Testis (tissue), 3 donors: ENCODE results near the gene TUBA1C. TPM values are rescaled to one million over a fixed set of nuclear protein-coding genes. Genes with fewer than 3 reads are reported as not detected.
A peak's percentile ranks its signal among the peaks of the same experiment; 100 is the strongest.
"Not testable (repeated sequence)": the region's sequence is repeated elsewhere in the genome, so short reads cannot be mapped to it uniquely, and the experiment has no call there.

ENCODE experiments used
- DNase-seq: peaks from one replicate; pipeline ENCODE4 v3.0.0-alpha.2; 2019
- H3K27ac ChIP-seq, 2 donors: fragments of 200-600 bp; sonication (generic); one replicate each; pipeline ENCODE4 v1.5.1; 2019
- H3K27me3 ChIP-seq: fragments of 200-600 bp; sonication (generic); one replicate; pipeline ENCODE4 v1.5.1; 2019
- H3K36me3 ChIP-seq: fragments of 200-600 bp; sonication (generic); one replicate; pipeline ENCODE4 v1.5.1; 2017; ENCODE audit warnings: low read depth; ENCODE audit errors: missing control alignments
- H3K4me1 ChIP-seq: fragments of 200-600 bp; sonication (generic); one replicate; pipeline ENCODE4 v1.5.1; 2019
- H3K4me3 ChIP-seq, 2 donors: fragments of 200-600 bp; sonication (generic); one replicate each; pipeline ENCODE4 v1.5.1; 2017 to 2019
- H3K9me3 ChIP-seq: fragments of 200-600 bp; sonication (generic); one replicate; pipeline ENCODE4 v1.5.1; 2017
- POLR2A ChIP-seq: fragments of 450-650 bp; IDR thresholded peaks from one replicate; pipeline ENCODE4 v1.6.1; 2017; ENCODE audit warnings: antibody characterized with exemption, mild to moderate bottlenecking, moderate library complexity
- WGBS, 2 donors: methylation state at CpG; one replicate each; pipeline ENCODE4 v1.1.5; 2018; 5-methylcytosine and 5-hydroxymethylcytosine counted together
- intact Hi-C: fragments of 100-400 bp; cut with DNase I; formaldehyde crosslinking; loops from one replicate; pipeline ENCODE4 v1.15.1; 2023; ENCODE audit warnings: low total_unique reads
- polyA plus RNA-seq: library from polyadenylated mRNA; stranded (reverse); fragments of 350-450 nt; fragmentation: Illumina TruSeq; extraction: RNeasy Lipid Tissue Mini Kit (QIAGEN cat#74804); gene quantifications from one replicate; pipeline ENCODE4 v1.2.3, GENCODE V29; 2014; ENCODE audit warnings: low read depth, low replicate concordance; ENCODE audit not compliant: insufficient read depth
- total RNA-seq, 2 donors: library from RNA; depleted of rRNA; stranded (reverse); fragments of >200 nt; gene quantifications; one replicate each; pipeline ENCODE4 v1.2.3, GENCODE V29; 2016
- TF ChIP-seq, protein P1 (sequence below), 3 experiments: fragments of 450-650 bp in 2 of 3; fragments of 200-600 bp in 1 of 3; sonication (generic) in 1 of 3; IDR thresholded peaks; one replicate each; pipeline ENCODE4 v1.5.1; 2016 to 2019; ENCODE audit warnings: antibody characterized with exemption in 3 of 3, mild to moderate bottlenecking in 2 of 3, moderate library complexity in 1 of 3

TUBA1C gene
- total and polyA plus RNA-seq, 3 donors from 2014 or later, result 72.5 to 128 (median 78.2) TPM

DNA sequence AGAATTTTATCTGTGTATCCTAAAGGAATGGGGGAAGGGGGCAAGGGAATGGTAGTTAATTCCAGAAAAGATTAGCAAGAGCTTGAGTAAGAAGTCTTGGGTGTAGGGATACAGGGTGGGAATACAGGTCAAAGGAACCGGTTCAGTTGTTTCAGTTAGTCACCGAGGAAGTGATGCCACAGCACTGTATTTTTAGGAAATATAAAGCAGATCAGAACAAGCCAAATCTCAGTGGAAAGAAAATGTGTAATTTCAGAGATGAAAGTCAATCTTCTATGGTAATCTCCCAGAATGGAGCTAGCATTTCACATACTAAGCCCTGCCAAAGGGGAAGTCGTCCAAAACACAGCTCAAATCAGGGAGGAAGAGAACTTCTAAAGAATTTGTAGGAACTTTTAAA lies 4.7 kb upstream of the TUBA1C start:
- Histone ChIP-seq H3K4me1 (peaks cover 42% of the 10 kb centered on the region), H3K27me3 (no peaks in the 10 kb centered on the region), H3K9me3 (no peaks in the 10 kb centered on the region), H3K36me3 (no peaks in the 10 kb centered on the region), H3K27ac (peak overlapping the region; percentile 52 to 68), H3K4me3 (no peak overlapping the region)
- TF ChIP-seq, protein P1, sequence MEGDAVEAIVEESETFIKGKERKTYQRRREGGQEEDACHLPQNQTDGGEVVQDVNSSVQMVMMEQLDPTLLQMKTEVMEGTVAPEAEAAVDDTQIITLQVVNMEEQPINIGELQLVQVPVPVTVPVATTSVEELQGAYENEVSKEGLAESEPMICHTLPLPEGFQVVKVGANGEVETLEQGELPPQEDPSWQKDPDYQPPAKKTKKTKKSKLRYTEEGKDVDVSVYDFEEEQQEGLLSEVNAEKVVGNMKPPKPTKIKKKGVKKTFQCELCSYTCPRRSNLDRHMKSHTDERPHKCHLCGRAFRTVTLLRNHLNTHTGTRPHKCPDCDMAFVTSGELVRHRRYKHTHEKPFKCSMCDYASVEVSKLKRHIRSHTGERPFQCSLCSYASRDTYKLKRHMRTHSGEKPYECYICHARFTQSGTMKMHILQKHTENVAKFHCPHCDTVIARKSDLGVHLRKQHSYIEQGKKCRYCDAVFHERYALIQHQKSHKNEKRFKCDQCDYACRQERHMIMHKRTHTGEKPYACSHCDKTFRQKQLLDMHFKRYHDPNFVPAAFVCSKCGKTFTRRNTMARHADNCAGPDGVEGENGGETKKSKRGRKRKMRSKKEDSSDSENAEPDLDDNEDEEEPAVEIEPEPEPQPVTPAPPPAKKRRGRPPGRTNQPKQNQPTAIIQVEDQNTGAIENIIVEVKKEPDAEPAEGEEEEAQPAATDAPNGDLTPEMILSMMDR (IDR thresholded peaks at IDR 0.05), result no peak
- TF ChIP-seq POLR2A, result no peak
- no peak for DNase-seq
- intact Hi-C loops, result no loop called here
- 36 to 41% methylated on average over 3 of the region's 3 CpGs for WGBS, 2 donors

DNA sequence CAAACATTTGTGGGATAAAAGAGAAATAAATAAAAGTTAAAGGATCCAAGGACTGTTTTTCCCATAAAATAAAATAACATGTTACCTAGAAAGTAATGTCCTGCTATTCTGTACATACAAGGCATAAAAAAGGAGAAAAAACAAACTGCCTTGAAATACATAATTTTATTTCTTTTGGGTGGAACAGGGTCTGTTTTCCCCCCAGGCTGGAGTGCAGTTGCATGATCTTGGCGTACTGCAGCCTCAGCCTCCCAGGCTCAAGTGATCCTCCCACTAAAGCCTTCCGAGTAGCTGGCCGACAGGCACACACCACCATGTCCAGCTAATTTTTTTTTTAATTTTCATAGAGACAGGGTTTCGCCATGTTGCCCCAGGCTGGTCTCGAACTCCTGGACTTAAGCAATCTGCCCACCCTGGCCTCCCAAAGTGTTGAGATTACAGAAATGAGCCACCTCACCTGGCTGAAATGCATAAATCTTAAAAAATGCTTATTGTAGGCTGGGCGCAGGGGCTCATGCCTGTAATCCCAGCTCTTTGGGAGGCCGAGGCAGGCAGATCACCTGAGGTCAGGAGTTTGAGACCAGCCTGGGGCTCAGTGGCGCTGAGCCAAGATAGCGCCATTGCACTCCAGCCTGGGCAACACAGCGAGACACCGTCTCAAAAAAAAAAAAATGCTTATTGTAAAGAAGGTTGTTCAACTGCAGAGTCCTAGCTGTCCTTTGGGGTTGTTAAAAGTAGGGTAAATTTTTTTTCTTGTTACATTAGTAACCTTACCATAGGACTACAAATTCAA lies 4.1 kb upstream of the TUBA1C start:
- Histone ChIP-seq H3K4me1 (peaks cover 42% of the 10 kb centered on the region), H3K27ac (peak overlapping the region; percentile 52 to 68), H3K9me3 (no peaks in the 10 kb centered on the region), H3K4me3 (no peak overlapping the region), H3K27me3 (no peaks in the 10 kb centered on the region), H3K36me3 (no peaks in the 10 kb centered on the region)
- DNase-seq, result peak; percentile 32
- TF ChIP-seq POLR2A, result no peak
- TF ChIP-seq, protein P1 (IDR thresholded peaks at IDR 0.05), result no peak
- intact Hi-C loops, result no loop called here
- 69 to 76% methylated on average over 11 of the region's 11 CpGs for WGBS, 2 donors

DNA sequence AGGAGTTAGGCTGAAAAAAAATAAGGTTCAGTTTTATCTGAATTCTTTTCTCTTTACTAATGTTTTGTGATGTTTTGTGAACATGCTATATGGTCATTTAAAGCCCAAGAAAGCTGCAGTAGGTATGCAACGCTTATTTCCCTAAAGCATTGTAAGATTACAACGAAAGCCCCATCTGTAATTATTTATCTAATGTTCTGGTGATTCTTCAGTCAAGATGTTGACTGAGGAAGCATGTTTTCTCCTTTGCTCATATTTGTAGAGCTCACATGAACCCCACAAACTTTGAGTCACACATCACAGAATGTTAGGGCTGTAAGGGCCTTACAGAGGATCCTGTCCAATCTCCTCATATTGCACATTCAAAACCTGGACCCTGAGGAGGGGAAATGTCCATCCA lies 3.2 kb upstream of the TUBA1C start:
- intact Hi-C loops, result no loop called here
- Histone ChIP-seq H3K36me3 (no peaks in the 10 kb centered on the region), H3K4me3 (no peak overlapping the region), H3K9me3 (no peaks in the 10 kb centered on the region), H3K27ac (peak overlapping the region in 1 of 2 donors; percentile 68), H3K4me1 (peaks cover 37% of the 10 kb centered on the region), H3K27me3 (no peaks in the 10 kb centered on the region)
- 79 to 86% methylated on average over 2 of the region's 2 CpGs for WGBS, 2 donors
- DNase-seq, result no peak
- TF ChIP-seq, protein P1 (IDR thresholded peaks at IDR 0.05), result no peak
- TF ChIP-seq POLR2A, result no peak

DNA sequence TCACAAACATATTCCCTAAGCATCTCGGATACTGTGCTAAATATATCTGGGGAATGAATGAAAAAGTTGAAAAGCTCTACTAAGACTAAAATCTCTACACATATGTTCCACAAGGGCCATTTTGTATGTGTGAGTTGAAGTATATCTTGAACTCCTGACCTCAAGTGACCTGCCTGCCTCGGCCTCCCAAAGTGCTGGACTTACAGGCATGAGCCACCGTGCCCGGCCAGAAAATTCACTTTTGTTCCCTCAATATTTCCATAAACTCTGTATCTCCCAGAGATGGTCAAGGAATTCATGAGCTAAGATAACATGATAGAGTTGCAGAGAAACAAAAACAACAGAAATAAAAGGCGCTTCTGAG lies 1.5 kb upstream of the TUBA1C start:
- Histone ChIP-seq H3K27ac (peak overlapping the region; percentile 61 to 94), H3K4me1 (peaks cover 28% of the 10 kb centered on the region), H3K27me3 (no peaks in the 10 kb centered on the region), H3K36me3 (no peaks in the 10 kb centered on the region), H3K9me3 (no peaks in the 10 kb centered on the region), H3K4me3 (no peak overlapping the region)
- 31 to 44% methylated on average over 5 of the region's 5 CpGs for WGBS, 2 donors
- no peak for DNase-seq
- intact Hi-C loops, result no loop called here
- TF ChIP-seq POLR2A, result no peak
- TF ChIP-seq, protein P1 (IDR thresholded peaks at IDR 0.05), result no peak

DNA sequence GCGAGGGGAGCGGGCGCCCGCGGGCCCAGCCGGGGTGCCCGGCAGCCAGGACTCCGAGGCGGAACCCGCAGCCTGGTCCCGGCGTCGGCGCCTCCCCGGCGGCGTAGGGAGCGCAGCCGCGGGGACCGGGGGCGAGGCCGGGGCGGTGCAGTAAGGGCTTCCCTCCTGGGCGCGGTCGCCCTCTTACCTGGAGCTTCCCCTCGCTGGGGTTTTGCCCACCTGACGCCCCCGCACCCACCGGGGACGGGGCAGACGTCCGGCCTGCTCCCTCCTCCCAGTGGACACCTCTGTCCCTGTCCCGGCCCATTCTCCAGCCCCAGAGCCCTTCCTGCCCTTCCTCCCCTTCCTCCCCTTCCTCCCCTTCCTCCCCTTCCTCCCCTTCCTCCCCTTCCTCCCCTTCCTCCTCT lies 413 bp upstream of the TUBA1C start:
- peak overlapping the region; percentile 79 to 81 for H3K4me3 ChIP-seq
- H3K27me3 ChIP-seq, result no peaks in the 10 kb centered on the region
- TF ChIP-seq POLR2A, result peak; percentile 35
- TF ChIP-seq, protein P1 (IDR thresholded peaks at IDR 0.05), result peak in 1 of 3 experiments; percentile 22
- H3K36me3 ChIP-seq, result no peaks in the 10 kb centered on the region
- peak overlapping the region; percentile 61 to 94 for H3K27ac ChIP-seq
- WGBS, 2 donors, result 0% methylated on average over 26 to 33 of the region's 35 CpGs
- H3K4me1 ChIP-seq, result peaks cover 23% of the 10 kb centered on the region
- DNase-seq, result no peak
- no peaks in the 10 kb centered on the region for H3K9me3 ChIP-seq
- intact Hi-C loops, result no loop called here

DNA sequence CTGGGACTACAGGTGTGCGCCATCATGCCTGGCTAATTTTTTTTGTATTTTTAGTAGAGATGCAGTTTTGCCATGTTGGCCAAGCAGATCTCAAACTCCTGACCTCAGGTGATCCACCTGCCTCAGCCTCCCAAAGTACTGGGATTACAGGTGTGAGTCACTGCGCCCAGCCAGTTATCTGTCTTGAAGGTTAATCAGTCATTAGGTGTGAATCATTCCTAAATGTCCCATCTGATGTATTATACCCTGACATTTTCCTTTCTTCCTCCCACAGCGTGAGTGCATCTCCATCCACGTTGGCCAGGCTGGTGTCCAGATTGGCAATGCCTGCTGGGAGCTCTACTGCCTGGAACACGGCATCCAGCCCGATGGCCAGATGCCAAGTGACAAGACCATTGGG lies 4.3 kb downstream of the TUBA1C start:
- H3K4me3 ChIP-seq, H3K27me3 ChIP-seq, H3K27ac ChIP-seq, H3K4me1 ChIP-seq, intact Hi-C loops, DNase-seq, H3K9me3 ChIP-seq, H3K36me3 ChIP-seq: not testable (repeated sequence)
- 74 to 75% methylated on average over 6 of the region's 6 CpGs for whole genome bisulfite sequencing, 2 donors
